Activated CD4-positive, alpha-beta T cell treated with anti-CD3 and anti-CD28 coated beads, Interleukin-2, amount 50 U/mL, for 4 hours (primary cell): ENCODE data around the gene RNLS.

Experiments used
- DNase-seq, 2 experiments: peaks; one replicate each; pipeline ENCODE4 v3.0.0-alpha.2; 2020

The RNLS gene

GRCh38 chr10:88473989-88474883, 108.9 kb downstream of the RNLS start:
- DNase-seq = no peak

- no peak for DNase-seq
These were observed 110.6 kb downstream of the RNLS start for GRCh38 chr10:88472540-88472939.

- no peak for DNase-seq
These were observed 111.2 kb downstream of the RNLS start for GRCh38 chr10:88471899-88472298.

GRCh38 chr10:88467835-88468485, 115.2 kb downstream of the RNLS start:
- DNase-seq = no peak

GRCh38 chr10:88466786-88467185, 116.3 kb downstream of the RNLS start:
- DNase-seq = no peak

- no peak for DNase-seq
These were observed 117.4 kb downstream of the RNLS start for GRCh38 chr10:88465765-88466164.

GRCh38 chr10:88463811-88464210, 119.3 kb downstream of the RNLS start:
- no peak for DNase-seq

- no peak for DNase-seq
These were observed 121.7 kb downstream of the RNLS start for GRCh38 chr10:88461426-88461825.

GRCh38 chr10:88459530-88459929, 123.6 kb downstream of the RNLS start:
- no peak for DNase-seq

GRCh38 chr10:88458209-88458608, 124.9 kb downstream of the RNLS start:
- no peak for DNase-seq

- DNase-seq = no peak
These were observed 125.5 kb downstream of the RNLS start for GRCh38 chr10:88457660-88458059.

GRCh38 chr10:88456730-88457129, 126.4 kb downstream of the RNLS start:
- DNase-seq = no peak

GRCh38 chr10:88455831-88456230, 127.3 kb downstream of the RNLS start:
- DNase-seq = no peak

- no peak for DNase-seq
These were observed 132.9 kb downstream of the RNLS start for GRCh38 chr10:88450201-88450600.

GRCh38 chr10:88442716-88443115, 140.4 kb downstream of the RNLS start:
- no peak for DNase-seq

- no peak for DNase-seq
These were observed 142.6 kb downstream of the RNLS start for GRCh38 chr10:88440541-88440940.

- DNase-seq = no peak
These were observed 143.2 kb downstream of the RNLS start for GRCh38 chr10:88439932-88440331.

GRCh38 chr10:88437411-88437810, 145.7 kb downstream of the RNLS start:
- DNase-seq = no peak

- DNase-seq = no peak
These were observed 149.4 kb downstream of the RNLS start for GRCh38 chr10:88433565-88434186.

- no peak for DNase-seq
These were observed 152.0 kb downstream of the RNLS start for GRCh38 chr10:88431103-88431502.

GRCh38 chr10:88428976-88429375, 154.1 kb downstream of the RNLS start:
- DNase-seq = no peak

- no peak for DNase-seq
These were observed 154.7 kb downstream of the RNLS start for GRCh38 chr10:88428442-88428841.

GRCh38 chr10:88427024-88427423, 156.1 kb downstream of the RNLS start:
- no peak for DNase-seq

- no peak for DNase-seq
These were observed 158.2 kb downstream of the RNLS start for GRCh38 chr10:88424881-88425280.
